Endothelial cell of umbilical vein (primary cell): ENCODE measurements around the gene ACO2. TPM values are rescaled to one million over a fixed set of nuclear protein-coding genes. Genes with fewer than 3 reads are reported as not detected.

Source experiments
- BruUV-seq: library from RNA; stranded (reverse); fragments of 400-500 nt; replicated peaks from 2 replicates; lab custom pipeline; 2021; lab: Mats Ljungman, UMichigan
- CTCF ChIA-PET: fragments of 300-600, 350-600 bp; sonication (Branson Sonifier 250); formaldehyde crosslinking; loops from one replicate; lab custom pipeline; 2021; ENCODE audit warnings: antibody characterized with exemption, inconsistent platforms; lab: Charles Lee
- POLR2A ChIA-PET: fragments of 300-600, 350-600 bp; sonication (Branson Sonifier 250); formaldehyde crosslinking; loops from one replicate; lab custom pipeline; 2021; ENCODE audit warnings: antibody characterized with exemption, inconsistent platforms; lab: Charles Lee
- DNase-seq: peaks from one replicate; pipeline ENCODE4 v3.0.0-alpha.2; 2011; ENCODE audit warnings: low read depth, low spot score
- FAIRE-seq: peaks from 2 replicates; lab custom pipeline; 2011; peaks lifted over from hg19 to GRCh38; lab: Jason Lieb, UNC
- H2AFZ ChIP-seq: 2 replicates; pipeline ENCODE4 v1.6.0; 2012; ENCODE audit warnings: low read depth, low read length, control low read depth, inconsistent platforms
- H3K27ac ChIP-seq: 2 replicates; pipeline ENCODE4 v1.5.1; 2011; ENCODE audit warnings: low read depth, mild to moderate bottlenecking, control low read depth, low read length, moderate library complexity; ENCODE audit not compliant: insufficient read depth
- H3K27me3 ChIP-seq, 2 experiments: 2 replicates each; pipeline versions ENCODE4 v1.6.0 to v1.6.1; 2011; ENCODE audit warnings: low read length in 2 of 2, mixed read lengths in 1 of 2; ENCODE audit not compliant: control insufficient read depth in 2 of 2, insufficient read depth in 2 of 2
- H3K36me3 ChIP-seq, 2 experiments: 2 replicates in 1 of 2; 3 replicates in 1 of 2; pipeline ENCODE4 v1.5.1; 2011; ENCODE audit warnings: low read length in 2 of 2, mild to moderate bottlenecking in 1 of 2, moderate library complexity in 1 of 2; ENCODE audit not compliant: control insufficient read depth in 2 of 2, insufficient read depth in 2 of 2; ENCODE audit errors: extremely low read depth in 1 of 2
- H3K4me1 ChIP-seq: 3 replicates; pipeline ENCODE4 v1.5.1; 2011; ENCODE audit warnings: mild to moderate bottlenecking, low read length; ENCODE audit not compliant: control insufficient read depth, insufficient read depth; ENCODE audit errors: extremely low read depth
- H3K4me2 ChIP-seq: 2 replicates; pipeline ENCODE4 v1.6.1; 2011; ENCODE audit warnings: low read length, control low read depth, mixed read lengths; ENCODE audit not compliant: insufficient read depth
- H3K4me3 ChIP-seq, 3 experiments: fragments of 200-600 bp in 1 of 3; sonication (generic), shearing (Covaris generic) in 1 of 3; replicated peaks in 1 of 3; 2 replicates each; pipeline ENCODE4 v1.5.1; 2011 to 2016; ENCODE audit warnings: control low read depth in 3 of 3, low read length in 3 of 3, mild to moderate bottlenecking in 2 of 3, inconsistent platforms in 1 of 3, low read depth in 1 of 3, moderate library complexity in 1 of 3; ENCODE audit not compliant: insufficient read depth in 1 of 3
- H3K79me2 ChIP-seq: 2 replicates; pipeline ENCODE4 v1.6.0; 2012; ENCODE audit warnings: low read length, inconsistent platforms; ENCODE audit not compliant: control insufficient read depth, insufficient read depth
- H3K9ac ChIP-seq: replicated peaks from 2 replicates; pipeline ENCODE3; 2011; ENCODE audit warnings: low read length, control low read depth; ENCODE audit not compliant: insufficient read depth; ENCODE audit errors: extremely low read depth
- H3K9me1 ChIP-seq: replicated peaks from 3 replicates; pipeline ENCODE4 v1.6.0; 2011; ENCODE audit warnings: mild to moderate bottlenecking, low read length; ENCODE audit not compliant: control insufficient read depth, insufficient read depth; ENCODE audit errors: extremely low read depth
- H3K9me3 ChIP-seq: replicated peaks from 2 replicates; pipeline ENCODE4 v1.5.1; 2012; ENCODE audit warnings: low read length, inconsistent platforms; ENCODE audit not compliant: control insufficient read depth, insufficient read depth
- H4K20me1 ChIP-seq: replicated peaks from 2 replicates; pipeline ENCODE3; 2011; ENCODE audit warnings: mild to moderate bottlenecking, low read length; ENCODE audit not compliant: control insufficient read depth, insufficient read depth; ENCODE audit errors: extremely low read depth
- EZH2 ChIP-seq: IDR thresholded peaks from 2 replicates; pipeline ENCODE4 v1.6.1; 2012; ENCODE audit warnings: borderline replicate concordance, low read depth, mild to moderate bottlenecking, moderate library complexity, low read length, inconsistent platforms; ENCODE audit not compliant: severe bottlenecking
- FOS ChIP-seq: IDR thresholded peaks from 2 replicates; pipeline ENCODE4 v1.6.1; 2011; ENCODE audit warnings: mild to moderate bottlenecking, low read length, moderate library complexity, borderline replicate concordance; ENCODE audit not compliant: insufficient read depth
- GATA2 ChIP-seq: IDR thresholded peaks from 2 replicates; pipeline ENCODE4 v1.7.0; 2011; ENCODE audit warnings: low read depth, mild to moderate bottlenecking, moderate library complexity, mixed read lengths, low read length; ENCODE audit not compliant: insufficient read length, insufficient read depth
- JUN ChIP-seq: IDR thresholded peaks from 2 replicates; pipeline ENCODE4 v1.6.1; 2011; ENCODE audit warnings: borderline replicate concordance, low read depth; ENCODE audit not compliant: insufficient read length, insufficient read depth
- POLR2AphosphoS5 ChIP-seq: IDR thresholded peaks from 2 replicates; pipeline ENCODE4 v1.6.1; 2012; ENCODE audit warnings: low read depth, mild to moderate bottlenecking, control low read depth, low read length, moderate library complexity; ENCODE audit not compliant: insufficient read depth
- dilution Hi-C: fragments of 300-500 bp; cut with MboI; formaldehyde crosslinking; loops from one replicate; pipeline ENCODE4 v1.15.0; 2019; ENCODE audit warnings: low sequenced_read_pairs; ENCODE audit not compliant: extremely low pct_ligation_motif_present
- intact Hi-C: fragments of 100-400 bp; cut with micrococcal nuclease; formaldehyde crosslinking; loops from one replicate; pipeline ENCODE4 v1.10.0; 2022
- polyA plus RNA-seq, 4 experiments: library from polyadenylated mRNA; depleted of rRNA in 3 of 4; stranded (reverse) in 3 of 4; unstranded in 1 of 4; fragments of >200 nt; gene quantifications; 2 replicates each; pipeline versions ENCODE4 v1.2.1 to v1.2.3, GENCODE V29; 2011 to 2012; ENCODE audit warnings: missing spikeins in 1 of 4
- total RNA-seq: library from RNA; stranded (reverse); gene quantifications from 2 replicates; pipeline ENCODE4 v1.2.3, GENCODE V29; 2021
- TF ChIP-seq, protein P1 (sequence below), 2 donors: IDR thresholded peaks; 1 replicate in 1 of 2; 2 replicates in 1 of 2; pipeline ENCODE4 v1.5.1; 2011; ENCODE audit warnings: low read length in 2 of 2, mild to moderate bottlenecking in 2 of 2, moderate library complexity in 2 of 2, control low read depth in 1 of 2, inconsistent platforms in 1 of 2, low read depth in 1 of 2; ENCODE audit not compliant: insufficient read depth in 1 of 2; ENCODE audit errors: extremely low read depth in 1 of 2

The ACO2 gene
- total and polyA plus RNA-seq, 2 donors (not counting 3 experiments of a cell fraction or from before 2014, with no cell fraction given) = 63.8 to 79.7 TPM

DNA sequence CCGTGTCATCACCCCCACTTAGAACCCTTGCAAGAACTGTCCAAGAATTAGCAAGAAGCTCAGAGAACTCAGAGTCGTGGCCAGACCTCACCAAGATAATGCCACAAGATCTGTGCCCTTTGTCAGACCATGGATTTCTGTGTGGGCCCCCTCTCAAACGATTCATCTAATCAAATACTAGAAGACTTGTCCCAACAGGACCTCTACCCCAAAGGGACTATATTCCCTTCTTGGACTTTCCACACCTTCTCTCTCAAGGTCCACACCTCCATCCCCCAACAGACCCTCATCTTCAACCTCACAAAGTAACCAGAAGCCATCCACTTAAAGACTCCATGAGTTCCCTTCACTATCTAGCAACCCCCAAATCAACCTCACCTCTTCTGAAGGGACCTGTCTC lies 72.6 kb downstream of the ACO2 start:
- Histone ChIP-seq H4K20me1 (no peaks in the 10 kb centered on the region), H3K27ac (no peak overlapping the region), H3K27me3 (no peaks in the 10 kb centered on the region), H3K4me2 (no peak overlapping the region), H3K4me3 (no peak overlapping the region), H3K9me3 (no peaks in the 10 kb centered on the region), H3K9ac (no peak overlapping the region), H2AFZ (no peak overlapping the region), H3K36me3 (peaks cover 0 to 9% of the 10 kb centered on the region in 2 experiments), H3K9me1 (no peaks in the 10 kb centered on the region), H3K79me2 (peaks cover 42% of the 10 kb centered on the region), H3K4me1 (peaks cover 11% of the 10 kb centered on the region)
- dilution Hi-C loops (no loop called here), intact Hi-C loops (no loop called here)
- TF ChIP-seq POLR2AphosphoS5 (no peak), EZH2 (no peak), JUN (no peak), GATA2 (no peak)
- no peak for DNase-seq
- FAIRE-seq = no peak
- ChIA-PET POLR2A (no interaction called here), CTCF (interaction anchor here (0.9 to 1.5 kb wide), 3 partner anchors 15 to 56 kb away, joined by 3 to 4 read pairs (median 3); partner anchors contain the start of gene PMM1)
- no TSS peak for BruUV-seq

DNA sequence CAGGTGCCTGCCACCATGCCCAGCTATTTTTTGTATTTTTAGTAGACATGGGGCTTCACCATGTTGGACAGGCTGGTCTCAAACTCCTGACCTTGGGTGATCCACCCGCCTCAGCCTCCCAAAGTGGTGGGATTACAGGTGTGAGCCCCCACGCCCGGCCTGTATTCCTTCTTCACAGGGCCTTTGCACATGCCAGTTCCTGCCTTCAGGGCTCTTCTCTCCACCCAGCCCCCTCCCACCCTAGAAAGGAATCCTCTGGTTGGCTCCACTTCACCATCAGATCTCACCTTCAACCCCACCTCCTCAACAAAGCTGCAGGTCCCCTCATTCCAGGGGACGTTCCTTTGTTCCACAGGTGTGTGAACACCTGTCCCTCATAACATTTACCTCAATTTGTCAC lies 73.3 kb downstream of the ACO2 start:
- POLR2A ChIA-PET = interaction anchor here (0.7 kb wide), 1 partner anchor 681 kb away, joined by 7 read pairs; no protein-coding TSS in a partner anchor

More for the DNA sequence above, 73.3 kb downstream of the ACO2 start:
- TF ChIP-seq, protein P1, sequence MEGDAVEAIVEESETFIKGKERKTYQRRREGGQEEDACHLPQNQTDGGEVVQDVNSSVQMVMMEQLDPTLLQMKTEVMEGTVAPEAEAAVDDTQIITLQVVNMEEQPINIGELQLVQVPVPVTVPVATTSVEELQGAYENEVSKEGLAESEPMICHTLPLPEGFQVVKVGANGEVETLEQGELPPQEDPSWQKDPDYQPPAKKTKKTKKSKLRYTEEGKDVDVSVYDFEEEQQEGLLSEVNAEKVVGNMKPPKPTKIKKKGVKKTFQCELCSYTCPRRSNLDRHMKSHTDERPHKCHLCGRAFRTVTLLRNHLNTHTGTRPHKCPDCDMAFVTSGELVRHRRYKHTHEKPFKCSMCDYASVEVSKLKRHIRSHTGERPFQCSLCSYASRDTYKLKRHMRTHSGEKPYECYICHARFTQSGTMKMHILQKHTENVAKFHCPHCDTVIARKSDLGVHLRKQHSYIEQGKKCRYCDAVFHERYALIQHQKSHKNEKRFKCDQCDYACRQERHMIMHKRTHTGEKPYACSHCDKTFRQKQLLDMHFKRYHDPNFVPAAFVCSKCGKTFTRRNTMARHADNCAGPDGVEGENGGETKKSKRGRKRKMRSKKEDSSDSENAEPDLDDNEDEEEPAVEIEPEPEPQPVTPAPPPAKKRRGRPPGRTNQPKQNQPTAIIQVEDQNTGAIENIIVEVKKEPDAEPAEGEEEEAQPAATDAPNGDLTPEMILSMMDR (IDR thresholded peaks at IDR 0.05; ENCODE audit: extremely low read depth in 1 of 2, insufficient read depth in 1 of 2, low read depth in 1 of 2, low read length in 2 of 2) = no peak
- no peak for TF ChIP-seq EZH2
- no peak for TF ChIP-seq POLR2AphosphoS5
- TF ChIP-seq FOS = no peak
- Histone ChIP-seq H3K4me3 (no peak overlapping the region), H3K36me3 (peaks cover 0 to 9% of the 10 kb centered on the region in 2 experiments), H2AFZ (no peak overlapping the region), H3K9me3 (no peaks in the 10 kb centered on the region), H3K9ac (no peak overlapping the region), H4K20me1 (no peaks in the 10 kb centered on the region), H3K27me3 (no peaks in the 10 kb centered on the region), H3K9me1 (no peaks in the 10 kb centered on the region), H3K27ac (no peak overlapping the region), H3K4me2 (no peak overlapping the region), H3K79me2 (peaks cover 42% of the 10 kb centered on the region), H3K4me1 (peaks cover 11% of the 10 kb centered on the region)
- FAIRE-seq = no peak
- dilution Hi-C loops (no loop called here), intact Hi-C loops (no loop called here)
- no peak for DNase-seq
- no TSS peak for BruUV-seq
- CTCF ChIA-PET = interaction anchor here (0.6 to 2.4 kb wide), 4 partner anchors 16 to 82 kb away, joined by 3 to 61 read pairs (median 4); no protein-coding TSS in a partner anchor
